ENCODE results near the gene ZBTB48.
"Not testable (repeated sequence)": the region's sequence is repeated elsewhere in the genome, so short reads cannot be mapped to it uniquely, and the experiment has no call there.

The ZBTB48 gene

DNA sequence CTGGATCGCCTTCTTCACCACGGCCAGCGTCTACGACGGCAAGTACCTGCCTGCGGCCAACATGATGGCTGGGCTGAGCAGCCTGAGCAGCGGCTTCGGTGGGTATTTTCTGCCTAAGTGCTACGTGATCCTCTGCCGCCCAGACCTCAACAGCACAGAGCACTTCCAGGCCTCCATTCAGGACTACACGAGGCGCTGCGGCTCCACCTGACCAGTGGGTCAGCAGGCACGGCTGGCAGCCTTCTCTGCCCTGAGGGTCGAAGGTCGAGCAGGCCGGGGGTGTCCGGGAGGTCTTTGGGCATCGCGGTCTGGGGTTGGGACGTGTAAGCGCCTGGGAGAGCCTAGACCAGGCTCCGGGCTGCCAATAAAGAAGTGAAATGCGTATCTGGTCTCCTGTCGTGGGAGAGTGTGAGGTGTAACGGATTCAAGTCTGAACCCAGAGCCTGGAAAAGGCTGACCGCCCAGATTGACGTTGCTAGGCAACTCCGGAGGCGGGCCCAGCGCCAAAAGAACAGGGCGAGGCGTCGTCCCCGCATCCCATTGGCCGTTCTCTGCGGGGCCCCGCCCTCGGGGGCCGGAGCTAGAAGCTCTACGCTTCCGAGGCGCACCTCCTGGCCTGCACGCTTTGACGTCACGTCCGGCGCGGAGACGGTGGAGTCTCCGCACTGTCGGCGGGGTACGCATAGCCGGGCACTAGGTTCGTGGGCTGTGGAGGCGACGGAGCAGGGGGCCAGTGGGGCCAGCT is at the start of gene ZBTB48:
Gene ZBTB48 (plus strand): TSS at position 621 of the 745 bp plus-strand sequence. CDS start 616 bp downstream, outside the sequence.
- DNase-seq: peak; percentile 98

GRCh38 chr1:6530504-6531160 is 49.2 kb upstream of the ZBTB48 start:
- no peak for DNase-seq

DNA sequence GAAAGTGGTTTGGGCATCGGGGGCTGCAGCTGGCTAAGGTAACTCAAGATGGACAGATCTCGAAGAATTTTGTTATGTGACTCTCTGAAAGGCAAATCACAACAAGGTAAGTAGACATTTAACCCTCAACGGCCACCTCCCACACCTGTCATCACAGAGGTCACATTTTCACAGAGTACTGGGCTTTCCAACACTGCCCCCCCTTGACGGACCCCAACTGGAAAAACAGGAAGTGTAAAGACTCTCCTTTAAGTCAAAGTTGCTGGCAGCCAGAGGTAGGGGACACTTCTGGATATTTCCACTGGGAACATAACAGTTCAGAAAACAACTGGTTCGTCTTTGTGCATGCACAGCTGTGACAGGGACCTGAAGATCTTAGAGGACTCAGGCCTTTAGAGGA is 47.8 kb upstream of the ZBTB48 start:
- no peak for DNase-seq

- no peak for DNase-seq
Observed at GRCh38 chr1:6534248-6534822, 45.5 kb upstream of the ZBTB48 start.

GRCh38 chr1:6535214-6535613 is 44.6 kb upstream of the ZBTB48 start:
- no peak for DNase-seq

- DNase-seq: no peak
Observed at GRCh38 chr1:6536291-6536690, 43.5 kb upstream of the ZBTB48 start.

DNA sequence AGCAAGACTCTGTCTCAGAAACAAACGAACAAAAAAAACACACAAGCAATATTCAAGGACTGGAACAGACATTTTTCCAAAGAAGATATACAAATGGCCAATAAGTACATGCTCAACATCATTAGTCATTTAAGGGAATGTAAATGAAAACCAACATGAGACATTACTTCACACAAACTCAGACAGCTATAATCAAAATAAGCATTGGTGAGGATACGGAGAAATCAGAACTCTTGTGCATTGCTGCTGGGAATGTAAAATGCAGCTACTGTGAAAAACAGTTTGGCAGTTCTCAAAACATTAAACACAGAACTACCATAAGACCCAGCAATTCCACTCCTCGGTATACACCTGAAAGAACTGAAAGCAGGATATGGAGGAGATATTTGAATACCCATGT is 40.8 kb upstream of the ZBTB48 start:
- DNase-seq: peak; percentile 67

- peak; percentile 71 for DNase-seq
Observed at GRCh38 chr1:6544831-6545230, 35.0 kb upstream of the ZBTB48 start.

GRCh38 chr1:6545276-6546112 is 34.3 kb upstream of the ZBTB48 start:
- DNase-seq: no peak

- DNase-seq: no peak
Observed at GRCh38 chr1:6546326-6546725, 33.5 kb upstream of the ZBTB48 start.

DNA sequence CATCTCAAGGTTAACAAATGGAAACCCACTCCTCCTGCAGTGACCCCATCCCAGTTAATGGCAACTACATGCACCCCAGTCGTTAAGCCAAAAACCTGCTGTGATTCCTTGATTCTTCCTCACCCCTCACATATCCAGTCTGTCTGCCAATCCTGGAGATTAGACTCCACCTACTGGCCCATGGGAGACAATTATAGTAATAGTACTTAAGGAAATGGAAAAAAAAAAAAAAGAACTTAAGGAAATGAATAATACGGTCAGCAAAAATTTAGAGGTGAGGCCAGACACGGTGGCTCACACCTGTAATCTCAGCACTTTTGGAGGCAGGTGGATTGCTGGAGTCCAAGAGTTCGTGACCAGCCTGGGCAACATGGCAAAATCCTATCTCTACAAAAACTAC is 32.5 kb upstream of the ZBTB48 start:
- DNase-seq: no peak

DNA sequence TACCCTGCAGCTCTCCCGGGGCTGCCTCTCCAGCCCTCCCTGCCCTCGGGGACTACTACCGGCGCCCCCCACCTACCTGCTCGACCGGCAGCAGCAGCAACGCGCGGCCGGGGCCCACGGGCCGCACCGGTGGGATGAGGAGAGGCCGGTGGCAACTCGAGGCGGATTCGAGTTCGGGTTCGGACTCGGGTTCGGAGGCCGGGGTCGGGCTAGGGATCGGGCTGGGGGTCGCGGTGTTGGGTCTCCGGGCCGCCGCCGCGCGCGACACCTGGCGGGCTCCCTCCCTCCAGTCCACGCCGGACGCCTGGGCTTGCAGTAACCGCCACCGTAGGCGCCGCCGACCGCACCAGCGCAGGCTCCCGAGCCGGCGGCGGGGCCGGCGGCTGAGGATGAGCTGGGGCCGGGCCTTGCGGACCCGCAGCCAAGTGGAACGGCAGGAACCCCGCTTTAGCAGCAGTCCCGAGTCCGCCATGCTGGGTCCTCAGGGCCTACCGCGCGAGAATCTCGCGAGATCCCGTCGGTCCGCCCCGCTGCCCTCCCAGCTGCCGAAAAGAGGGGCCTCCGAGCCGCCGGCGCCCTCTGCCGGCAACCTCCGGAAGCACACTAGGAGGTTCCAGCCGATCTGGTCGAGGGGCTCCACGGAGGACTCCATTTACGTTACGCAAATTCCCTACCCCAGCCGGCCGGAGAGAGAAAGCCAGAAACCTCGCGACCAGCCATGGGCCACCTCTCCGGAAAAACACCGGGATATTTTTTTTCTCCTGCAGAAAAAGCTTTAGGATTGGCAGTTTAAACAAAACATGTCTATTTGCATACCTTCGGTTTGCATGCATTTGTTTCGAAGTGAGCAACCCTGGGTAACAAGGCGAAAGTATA is 25.5 kb upstream of the ZBTB48 start, which contains the start of gene NOL9:
Gene NOL9 (minus strand): TSS at position 483 of the 876 bp plus-strand sequence. CDS start 11 bp downstream, at position 472.
- DNase-seq: peak; percentile 90

DNA sequence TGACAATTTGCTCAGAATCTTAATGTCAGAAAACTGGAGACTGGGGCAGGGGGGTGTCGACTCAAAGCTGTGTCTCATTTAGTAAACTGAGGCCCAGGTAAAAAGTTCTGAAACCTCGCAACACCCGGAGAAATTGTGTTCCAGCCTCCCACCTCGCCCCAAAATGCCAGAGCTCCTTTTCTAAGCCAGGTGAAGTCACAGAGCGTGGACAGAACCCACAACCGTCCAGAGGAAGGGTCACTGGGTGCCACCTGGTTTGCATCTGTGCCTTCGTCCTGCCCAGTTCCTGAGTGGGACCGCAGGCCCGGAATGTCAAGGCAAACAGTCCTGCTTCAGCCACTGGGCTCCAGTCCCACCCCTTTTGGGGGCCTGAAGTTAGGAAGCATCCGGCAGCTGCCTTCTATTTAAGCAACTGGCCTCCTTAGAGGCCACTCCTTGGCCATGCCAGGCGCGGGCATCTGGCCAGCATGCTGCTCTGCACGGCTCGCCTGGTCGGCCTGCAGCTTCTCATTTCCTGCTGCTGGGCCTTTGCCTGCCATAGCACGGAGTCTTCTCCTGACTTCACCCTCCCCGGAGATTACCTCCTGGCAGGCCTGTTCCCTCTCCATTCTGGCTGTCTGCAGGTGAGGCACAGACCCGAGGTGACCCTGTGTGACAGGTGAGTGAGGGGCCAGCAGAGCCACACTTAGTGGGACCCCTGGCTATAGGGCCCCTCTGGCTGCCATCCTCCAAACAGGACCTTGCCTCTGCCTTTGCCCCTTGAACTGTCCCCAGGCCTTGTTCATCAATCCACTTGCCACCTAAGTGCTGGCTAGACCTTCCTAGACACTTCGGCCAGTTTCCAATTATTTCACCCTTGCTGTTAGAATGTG is 24.7 kb upstream of the ZBTB48 start, which contains the start of gene TAS1R1:
Gene TAS1R1 (plus strand): TSS at position 401 of the 872 bp plus-strand sequence. CDS start 67 bp downstream, at position 468.
- peak; percentile 14 for DNase-seq

DNA sequence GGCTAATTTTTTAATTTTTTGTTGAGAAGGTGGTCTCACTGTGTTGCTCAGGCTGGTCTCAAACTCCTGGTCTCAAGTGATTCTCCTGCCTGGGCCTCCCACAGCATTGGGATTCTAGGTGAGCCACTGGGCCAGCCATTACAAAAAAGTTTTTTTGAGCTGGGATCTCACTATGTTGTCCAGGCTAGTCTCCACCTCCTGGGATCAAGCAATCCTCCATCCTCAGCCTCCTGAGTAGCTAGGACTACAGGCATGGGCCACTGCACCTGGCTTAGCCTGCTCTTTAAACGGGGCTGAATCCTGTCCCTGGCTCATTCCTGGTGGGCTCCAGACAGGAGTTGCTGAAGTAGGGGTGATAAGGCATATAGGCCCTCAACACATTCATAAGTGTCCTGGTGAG is 22.2 kb upstream of the ZBTB48 start:
- DNase-seq: no peak

DNA sequence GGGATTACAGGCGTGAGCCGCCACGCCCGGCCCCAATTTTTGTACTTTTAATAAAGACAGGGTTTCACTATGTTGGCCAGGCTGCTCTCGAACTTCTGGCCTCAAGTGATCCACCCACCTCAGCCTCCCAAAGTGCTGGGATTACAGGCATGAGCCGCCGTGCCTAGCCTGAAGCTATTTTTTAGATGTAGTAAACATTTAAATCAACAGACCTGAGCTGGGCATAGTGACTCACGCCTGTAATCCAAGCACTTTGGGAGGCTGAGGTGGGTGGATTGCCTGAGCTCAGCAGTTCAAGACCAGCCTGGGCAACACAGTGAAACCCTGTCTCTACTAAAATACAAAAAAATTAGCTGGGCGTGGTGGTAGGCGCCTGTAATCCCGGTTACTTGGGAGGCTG is 20.6 kb upstream of the ZBTB48 start:
- not testable (repeated sequence) for DNase-seq

- DNase-seq: no peak
Observed at GRCh38 chr1:6560267-6560666, 19.5 kb upstream of the ZBTB48 start.

GRCh38 chr1:6569033-6569432 is 10.8 kb upstream of the ZBTB48 start:
- no peak for DNase-seq

DNA sequence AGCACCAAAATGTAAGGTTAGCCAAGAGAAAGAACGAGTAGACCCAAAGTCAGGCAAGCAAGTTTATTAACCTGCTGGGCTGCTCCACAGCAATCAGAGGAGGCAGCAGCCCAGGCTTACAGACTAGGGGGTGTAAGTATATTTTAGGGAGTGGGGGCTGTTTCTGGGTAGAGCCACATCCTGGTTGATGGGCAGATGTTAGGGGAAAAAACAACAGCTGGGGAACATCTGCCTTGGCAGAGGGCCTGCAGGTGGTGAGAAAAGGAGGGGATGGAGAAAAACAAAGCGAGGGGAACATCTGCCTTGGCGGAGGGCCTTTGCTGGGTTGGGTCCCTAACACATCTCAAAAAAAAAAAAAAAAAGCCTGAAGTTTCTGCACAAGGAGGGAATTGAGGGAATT is 9.7 kb upstream of the ZBTB48 start:
- no peak for DNase-seq

DNA sequence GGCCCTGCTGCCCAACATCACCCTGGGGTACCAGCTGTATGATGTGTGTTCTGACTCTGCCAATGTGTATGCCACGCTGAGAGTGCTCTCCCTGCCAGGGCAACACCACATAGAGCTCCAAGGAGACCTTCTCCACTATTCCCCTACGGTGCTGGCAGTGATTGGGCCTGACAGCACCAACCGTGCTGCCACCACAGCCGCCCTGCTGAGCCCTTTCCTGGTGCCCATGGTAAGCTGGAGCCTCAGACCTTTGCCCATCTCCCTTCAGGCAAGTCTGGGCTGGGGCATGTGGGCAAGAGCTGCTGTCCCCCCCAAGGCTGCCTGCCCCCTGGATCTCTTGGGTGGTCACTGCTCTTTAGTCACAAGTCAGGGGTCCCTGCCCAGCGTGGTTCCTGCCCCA is 8.8 kb upstream of the ZBTB48 start:
- DNase-seq: no peak

GRCh38 chr1:6572653-6573383 is 7.0 kb upstream of the ZBTB48 start:
- no peak for DNase-seq
